Fibroblast of lung (primary cell): ENCODE results near the gene SLC5A3. TPM values are rescaled to one million over a fixed set of nuclear protein-coding genes. Genes with fewer than 3 reads are reported as not detected.

Experiments used
- DNase-seq, 2 donors: peaks; one replicate each; pipeline versions ENCODE4 v3.0.0 to v3.0.0-alpha.2; 2010; ENCODE audit warnings: low read depth in 2 of 2
- H2AFZ ChIP-seq: 2 replicates; pipeline ENCODE4 v1.5.1; 2012; ENCODE audit warnings: low read length, control low read depth, inconsistent platforms
- H3K27ac ChIP-seq: 2 replicates; pipeline ENCODE4 v1.5.1; 2011; ENCODE audit warnings: low read length, control low read depth; ENCODE audit not compliant: insufficient read depth
- H3K27me3 ChIP-seq: 2 replicates; pipeline ENCODE4 v1.5.1; 2011; ENCODE audit warnings: mild to moderate bottlenecking, low read length; ENCODE audit not compliant: control insufficient read depth, insufficient read depth
- H3K36me3 ChIP-seq: 2 replicates; pipeline ENCODE4 v1.5.1; 2011; ENCODE audit warnings: low read length; ENCODE audit not compliant: control insufficient read depth, insufficient read depth
- H3K4me1 ChIP-seq: 2 replicates; pipeline ENCODE4 v1.5.1; 2011; ENCODE audit warnings: low read length; ENCODE audit not compliant: control insufficient read depth, insufficient read depth; ENCODE audit errors: extremely low read depth
- H3K4me2 ChIP-seq: 2 replicates; pipeline ENCODE4 v1.5.1; 2011; ENCODE audit warnings: low read length, control low read depth; ENCODE audit not compliant: insufficient read depth; ENCODE audit errors: extremely low read depth
- H3K4me3 ChIP-seq, 4 experiments: fragments of 200-600 bp in 1 of 4; sonication (generic) in 1 of 4; replicated peaks in 1 of 4; 2 replicates each; pipeline ENCODE4 v1.5.1; 2011 to 2016; ENCODE audit warnings: low read length in 4 of 4, low read depth in 3 of 4, mild to moderate bottlenecking in 3 of 4, control low read depth in 2 of 4, inconsistent platforms in 1 of 4, mixed read lengths in 1 of 4; ENCODE audit not compliant: insufficient read depth in 1 of 4; ENCODE audit errors: control extremely low read depth in 1 of 4
- H3K79me2 ChIP-seq: 2 replicates; pipeline ENCODE4 v1.5.1; 2012; ENCODE audit warnings: mild to moderate bottlenecking, low read length, inconsistent platforms; ENCODE audit not compliant: control insufficient read depth, insufficient read depth
- H3K9ac ChIP-seq: 2 replicates; pipeline ENCODE4 v1.5.1; 2011; ENCODE audit warnings: mild to moderate bottlenecking, low read length, control low read depth; ENCODE audit not compliant: insufficient read depth
- H3K9me3 ChIP-seq: 2 replicates; pipeline ENCODE4 v1.5.1; 2012; ENCODE audit warnings: low read depth, low read length; ENCODE audit not compliant: control insufficient read depth, insufficient read depth
- H4K20me1 ChIP-seq: 2 replicates; pipeline ENCODE4 v1.5.1; 2011; ENCODE audit warnings: low read length; ENCODE audit not compliant: control insufficient read depth, insufficient read depth; ENCODE audit errors: extremely low read depth
- CTCF ChIP-seq, 2 donors: IDR thresholded peaks in 1 of 2; conservative IDR thresholded peaks in 1 of 2; 1 replicate in 1 of 2; 2 replicates in 1 of 2; pipeline ENCODE4 v1.5.1; 2011 to 2012; ENCODE audit warnings: low read length in 2 of 2, control low read depth in 1 of 2, inconsistent platforms in 1 of 2, low read depth in 1 of 2, mild to moderate bottlenecking in 1 of 2
- EZH2 ChIP-seq: IDR thresholded peaks from 2 replicates; pipeline ENCODE4 v1.5.1; 2012; ENCODE audit warnings: low read length, control low read depth, mild to moderate bottlenecking; ENCODE audit errors: missing control alignments
- polyA plus RNA-seq, 2 donors: library from polyadenylated mRNA; depleted of rRNA in 1 of 2; stranded (reverse) in 1 of 2; unstranded in 1 of 2; fragments of >200 nt; gene quantifications; 2 replicates each; pipeline ENCODE4 v1.2.1, GENCODE V29; 2011 to 2012; ENCODE audit warnings: missing spikeins in 1 of 2
- total RNA-seq: library from RNA; depleted of rRNA; stranded (reverse); fragments of >200 nt; gene quantifications from 2 replicates; pipeline ENCODE4 v1.2.1, GENCODE V29; 2014

The SLC5A3 gene
- total and polyA plus RNA-seq, 2 donors (not counting 1 experiment from before 2014, with no cell fraction given): 6.2 to 28.6 TPM

DNA sequence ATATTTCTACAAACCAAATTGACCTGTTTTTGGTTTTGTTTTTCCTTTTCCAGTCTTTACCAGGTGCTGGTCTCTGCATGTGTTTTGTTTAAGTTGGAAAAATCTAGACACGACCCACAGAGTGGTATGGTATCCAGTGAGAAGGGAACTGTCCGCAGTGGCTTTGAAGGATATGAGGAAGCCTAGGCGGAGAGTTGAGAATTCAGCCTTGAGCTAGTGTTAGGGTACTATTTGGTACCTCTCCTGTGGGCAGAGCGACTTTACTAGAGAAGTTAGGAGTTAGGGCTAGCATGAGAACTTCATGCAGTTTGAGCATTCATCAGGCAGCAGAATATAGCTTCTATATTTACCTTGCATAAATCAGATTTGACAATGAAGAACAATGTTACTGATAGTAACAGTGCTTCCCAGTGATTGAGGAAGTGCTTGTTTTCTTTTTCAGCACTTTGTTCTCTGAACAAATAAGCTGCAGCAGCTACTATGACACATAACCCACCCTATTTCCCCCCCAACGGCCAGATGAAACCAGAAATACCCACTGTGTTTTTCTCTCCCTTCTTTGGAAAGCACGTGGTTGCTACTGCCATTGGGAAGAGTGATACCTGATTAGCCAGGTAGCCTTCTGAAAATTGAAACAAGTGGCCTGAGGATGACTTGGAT lies 19.0 kb downstream of the SLC5A3 start:
- no peaks in the 10 kb centered on the region for H3K9me3 ChIP-seq
- no peak for DNase-seq
- TF ChIP-seq EZH2 (no peak), CTCF (conservative IDR thresholded peaks at IDR 0.05 in 1 of 2, IDR thresholded peaks at IDR 0.05 in 1 of 2; ENCODE audit: low read depth in 1 of 2, low read length in 2 of 2) (no peak)
- no peak overlapping the region for H3K9ac ChIP-seq
- peaks cover 48% of the 10 kb centered on the region for H3K79me2 ChIP-seq
- H3K27ac ChIP-seq: no peak overlapping the region
- H3K4me3 ChIP-seq: no peak overlapping the region
- H3K36me3 ChIP-seq: peaks cover 9% of the 10 kb centered on the region
- H3K27me3 ChIP-seq: no peaks in the 10 kb centered on the region
- no peak overlapping the region for H3K4me2 ChIP-seq
- H3K4me1 ChIP-seq: no peaks in the 10 kb centered on the region
- no peak overlapping the region for H2AFZ ChIP-seq
- H4K20me1 ChIP-seq: no peaks in the 10 kb centered on the region

DNA sequence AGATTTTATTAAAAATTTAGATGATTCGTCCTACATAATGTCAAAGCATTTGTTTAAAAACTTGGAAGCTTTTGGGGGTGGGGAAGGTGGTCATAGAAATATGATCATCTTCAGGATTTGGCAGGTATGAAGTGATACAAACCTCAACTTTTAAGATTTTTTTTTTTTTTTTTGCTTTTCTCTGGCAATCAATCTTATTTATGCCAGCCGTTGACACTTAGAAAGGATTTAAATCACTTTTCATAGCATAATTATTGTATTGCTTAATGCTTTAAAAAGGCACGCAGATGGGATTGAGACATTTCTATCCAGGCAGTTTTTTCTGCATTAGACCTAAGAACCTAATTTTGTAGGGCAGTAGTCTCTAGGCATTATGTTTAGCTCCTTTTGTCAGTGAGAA lies 19.7 kb downstream of the SLC5A3 start:
- Histone ChIP-seq H3K36me3 (peaks cover 9% of the 10 kb centered on the region), H3K4me1 (no peaks in the 10 kb centered on the region), H3K9me3 (no peaks in the 10 kb centered on the region), H3K27ac (no peak overlapping the region), H3K9ac (no peak overlapping the region), H3K79me2 (peaks cover 44% of the 10 kb centered on the region), H3K27me3 (no peaks in the 10 kb centered on the region), H3K4me3 (no peak overlapping the region), H2AFZ (no peak overlapping the region), H4K20me1 (no peaks in the 10 kb centered on the region), H3K4me2 (no peak overlapping the region)
- TF ChIP-seq CTCF (conservative IDR thresholded peaks at IDR 0.05 in 1 of 2, IDR thresholded peaks at IDR 0.05 in 1 of 2; ENCODE audit: low read depth in 1 of 2, low read length in 2 of 2) (no peak), EZH2 (no peak)
- no peak for DNase-seq

- H3K4me3 ChIP-seq: no peak overlapping the region
- no peak overlapping the region for H3K4me2 ChIP-seq
- H3K27me3 ChIP-seq: no peaks in the 10 kb centered on the region
- no peaks in the 10 kb centered on the region for H3K4me1 ChIP-seq
- peaks cover 9% of the 10 kb centered on the region for H3K36me3 ChIP-seq
- no peak overlapping the region for H2AFZ ChIP-seq
- H3K27ac ChIP-seq: no peak overlapping the region
- no peaks in the 10 kb centered on the region for H3K9me3 ChIP-seq
- H4K20me1 ChIP-seq: no peaks in the 10 kb centered on the region
- H3K9ac ChIP-seq: no peak overlapping the region
- H3K79me2 ChIP-seq: peaks cover 37% of the 10 kb centered on the region
- no peak for TF ChIP-seq EZH2
- DNase-seq: no peak
These were observed 21.6 kb downstream of the SLC5A3 start for GRCh38 chr21:34094949-34095348.
